ENCODE results near the gene HOOK2.
"Not testable (repeated sequence)": the region's sequence is repeated elsewhere in the genome, so short reads cannot be mapped to it uniquely, and the experiment has no call there.

Gene HOOK2

GRCh38 chr19:12720296-12720695, 55.1 kb downstream of the HOOK2 start:
- DNase-seq: no peak

GRCh38 chr19:12715929-12716328, 59.4 kb downstream of the HOOK2 start:
- no peak for DNase-seq

- DNase-seq: no peak
Measured at GRCh38 chr19:12715102-12715501, 60.2 kb downstream of the HOOK2 start.

GRCh38 chr19:12713304-12713703, 62.0 kb downstream of the HOOK2 start:
- DNase-seq: not testable (repeated sequence)

All from CD4-positive, alpha-beta T cell treated with Interferon alpha-2 for 1 hour (primary cell).